ENCODE results near the gene C3orf20. TPM values are rescaled to one million over a fixed set of nuclear protein-coding genes. Genes with fewer than 3 reads are reported as not detected.
"Not testable (repeated sequence)": the region's sequence is repeated elsewhere in the genome, so short reads cannot be mapped to it uniquely, and the experiment has no call there.

C3orf20 gene
- polyA plus RNA-seq, 1 donor from 2014 or later, result not detected

DNA sequence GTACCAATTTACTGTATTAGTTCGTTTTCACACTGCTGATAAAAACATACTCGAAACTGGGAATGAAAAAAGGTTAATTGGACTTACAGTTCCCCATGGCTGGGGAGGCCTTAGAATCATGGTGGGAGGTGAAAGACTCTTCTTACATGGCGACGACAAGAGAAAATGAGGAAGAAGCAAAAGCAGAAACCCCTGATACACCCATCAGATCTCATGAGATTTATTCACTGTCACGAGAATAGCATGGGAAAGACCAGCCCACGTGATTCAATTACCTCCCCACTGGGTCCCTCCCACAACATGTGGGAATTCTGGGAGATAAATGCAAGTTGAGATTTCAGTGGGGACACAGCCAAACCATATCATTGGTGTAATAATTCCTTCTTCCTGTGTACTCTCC lies 69.6 kb downstream of the C3orf20 start:
- no peaks in the 10 kb centered on the region for H3K36me3 ChIP-seq (ENCODE audit: insufficient read depth, low read length)
- TF ChIP-seq TAF1 (IDR thresholded peaks at IDR 0.05; ENCODE audit: low read depth) (no peak), POLR2AphosphoS5 (IDR thresholded peaks at IDR 0.05) (no peak), SMC3 (conservative IDR thresholded peaks at IDR 0.05; ENCODE audit: poor library complexity) (no peak), MXI1 (conservative IDR thresholded peaks at IDR 0.05; ENCODE audit: poor library complexity, severe bottlenecking) (no peak), EZH2 (IDR thresholded peaks at IDR 0.05; ENCODE audit: borderline replicate concordance, insufficient read depth, low read length, poor library complexity, severe bottlenecking) (no peak)
- TF ChIP-seq, protein P1, sequence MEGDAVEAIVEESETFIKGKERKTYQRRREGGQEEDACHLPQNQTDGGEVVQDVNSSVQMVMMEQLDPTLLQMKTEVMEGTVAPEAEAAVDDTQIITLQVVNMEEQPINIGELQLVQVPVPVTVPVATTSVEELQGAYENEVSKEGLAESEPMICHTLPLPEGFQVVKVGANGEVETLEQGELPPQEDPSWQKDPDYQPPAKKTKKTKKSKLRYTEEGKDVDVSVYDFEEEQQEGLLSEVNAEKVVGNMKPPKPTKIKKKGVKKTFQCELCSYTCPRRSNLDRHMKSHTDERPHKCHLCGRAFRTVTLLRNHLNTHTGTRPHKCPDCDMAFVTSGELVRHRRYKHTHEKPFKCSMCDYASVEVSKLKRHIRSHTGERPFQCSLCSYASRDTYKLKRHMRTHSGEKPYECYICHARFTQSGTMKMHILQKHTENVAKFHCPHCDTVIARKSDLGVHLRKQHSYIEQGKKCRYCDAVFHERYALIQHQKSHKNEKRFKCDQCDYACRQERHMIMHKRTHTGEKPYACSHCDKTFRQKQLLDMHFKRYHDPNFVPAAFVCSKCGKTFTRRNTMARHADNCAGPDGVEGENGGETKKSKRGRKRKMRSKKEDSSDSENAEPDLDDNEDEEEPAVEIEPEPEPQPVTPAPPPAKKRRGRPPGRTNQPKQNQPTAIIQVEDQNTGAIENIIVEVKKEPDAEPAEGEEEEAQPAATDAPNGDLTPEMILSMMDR (IDR thresholded peaks at IDR 0.05; ENCODE audit: poor library complexity, severe bottlenecking), result no peak
- no peaks in the 10 kb centered on the region for H3F3A ChIP-seq (ENCODE audit: insufficient read depth, low read length, poor library complexity, severe bottlenecking)
- no peaks in the 10 kb centered on the region for H4K20me1 ChIP-seq (ENCODE audit: insufficient read depth)
- no peaks in the 10 kb centered on the region for H3K79me2 ChIP-seq (replicated peaks; ENCODE audit: insufficient read depth, low read length)
- H2AFZ ChIP-seq (ENCODE audit: low read depth, low read length), result no peak overlapping the region
- H3K4me2 ChIP-seq (ENCODE audit: low read length), result no peak overlapping the region
- no peaks in the 10 kb centered on the region for H3K9me2 ChIP-seq (ENCODE audit: insufficient read depth, low read length)
- no peaks in the 10 kb centered on the region for H3K27me3 ChIP-seq (ENCODE audit: insufficient read depth, low read depth, low read length)
- H3K27ac ChIP-seq (ENCODE audit: low read length), result no peak overlapping the region
- H3K4me3 ChIP-seq (ENCODE audit: low read length), result no peak overlapping the region
- H3K9me3 ChIP-seq (ENCODE audit: low read length), result peaks cover 6% of the 10 kb centered on the region
- no peak overlapping the region for H3K9ac ChIP-seq (ENCODE audit: low read length)

DNA sequence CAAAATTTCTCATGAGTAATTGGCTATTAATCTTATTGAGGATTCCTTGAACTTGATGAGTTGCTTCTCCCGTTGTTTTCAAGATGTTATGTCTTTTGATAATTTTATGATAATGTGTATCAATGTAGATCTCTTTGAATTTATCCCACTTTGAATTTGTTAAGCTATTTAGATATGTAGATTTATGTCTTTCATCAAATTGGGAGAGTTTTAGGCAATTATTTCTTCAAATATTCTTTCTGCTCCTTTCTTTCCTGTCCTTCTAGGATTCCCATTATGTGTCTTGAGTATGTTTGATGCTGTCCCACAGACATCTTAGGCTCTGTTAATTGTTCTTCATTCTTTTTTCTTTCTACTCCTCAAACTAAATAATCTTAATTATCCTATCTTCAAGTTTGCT lies 75.7 kb downstream of the C3orf20 start:
- H3K27ac ChIP-seq (ENCODE audit: low read length), result no peak overlapping the region
- no peaks in the 10 kb centered on the region for H3K79me2 ChIP-seq (replicated peaks; ENCODE audit: insufficient read depth, low read length)
- no peaks in the 10 kb centered on the region for H3F3A ChIP-seq (ENCODE audit: insufficient read depth, low read length, poor library complexity, severe bottlenecking)
- no peak overlapping the region for H3K4me2 ChIP-seq (ENCODE audit: low read length)
- H3K9ac ChIP-seq (ENCODE audit: low read length), result no peak overlapping the region
- no peaks in the 10 kb centered on the region for H4K20me1 ChIP-seq (ENCODE audit: insufficient read depth)
- TF ChIP-seq, protein P1 (IDR thresholded peaks at IDR 0.05; ENCODE audit: poor library complexity, severe bottlenecking), result no peak
- TF ChIP-seq EZH2 (IDR thresholded peaks at IDR 0.05; ENCODE audit: borderline replicate concordance, insufficient read depth, low read length, poor library complexity, severe bottlenecking), result no peak
- TF ChIP-seq SMC3 (conservative IDR thresholded peaks at IDR 0.05; ENCODE audit: poor library complexity), result no peak
- TF ChIP-seq, protein P2, sequence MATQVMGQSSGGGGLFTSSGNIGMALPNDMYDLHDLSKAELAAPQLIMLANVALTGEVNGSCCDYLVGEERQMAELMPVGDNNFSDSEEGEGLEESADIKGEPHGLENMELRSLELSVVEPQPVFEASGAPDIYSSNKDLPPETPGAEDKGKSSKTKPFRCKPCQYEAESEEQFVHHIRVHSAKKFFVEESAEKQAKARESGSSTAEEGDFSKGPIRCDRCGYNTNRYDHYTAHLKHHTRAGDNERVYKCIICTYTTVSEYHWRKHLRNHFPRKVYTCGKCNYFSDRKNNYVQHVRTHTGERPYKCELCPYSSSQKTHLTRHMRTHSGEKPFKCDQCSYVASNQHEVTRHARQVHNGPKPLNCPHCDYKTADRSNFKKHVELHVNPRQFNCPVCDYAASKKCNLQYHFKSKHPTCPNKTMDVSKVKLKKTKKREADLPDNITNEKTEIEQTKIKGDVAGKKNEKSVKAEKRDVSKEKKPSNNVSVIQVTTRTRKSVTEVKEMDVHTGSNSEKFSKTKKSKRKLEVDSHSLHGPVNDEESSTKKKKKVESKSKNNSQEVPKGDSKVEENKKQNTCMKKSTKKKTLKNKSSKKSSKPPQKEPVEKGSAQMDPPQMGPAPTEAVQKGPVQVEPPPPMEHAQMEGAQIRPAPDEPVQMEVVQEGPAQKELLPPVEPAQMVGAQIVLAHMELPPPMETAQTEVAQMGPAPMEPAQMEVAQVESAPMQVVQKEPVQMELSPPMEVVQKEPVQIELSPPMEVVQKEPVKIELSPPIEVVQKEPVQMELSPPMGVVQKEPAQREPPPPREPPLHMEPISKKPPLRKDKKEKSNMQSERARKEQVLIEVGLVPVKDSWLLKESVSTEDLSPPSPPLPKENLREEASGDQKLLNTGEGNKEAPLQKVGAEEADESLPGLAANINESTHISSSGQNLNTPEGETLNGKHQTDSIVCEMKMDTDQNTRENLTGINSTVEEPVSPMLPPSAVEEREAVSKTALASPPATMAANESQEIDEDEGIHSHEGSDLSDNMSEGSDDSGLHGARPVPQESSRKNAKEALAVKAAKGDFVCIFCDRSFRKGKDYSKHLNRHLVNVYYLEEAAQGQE (IDR thresholded peaks at IDR 0.05; ENCODE audit: borderline replicate concordance), result no peak
- no peak for TF ChIP-seq TAF1 (IDR thresholded peaks at IDR 0.05; ENCODE audit: low read depth)
- TF ChIP-seq EP300 (conservative IDR thresholded peaks at IDR 0.05; ENCODE audit: poor library complexity, severe bottlenecking), result no peak
- TF ChIP-seq RAD21 (conservative IDR thresholded peaks at IDR 0.05), result no peak
- TF ChIP-seq POLR2AphosphoS5 (IDR thresholded peaks at IDR 0.05), result no peak
- no peak for TF ChIP-seq MXI1 (conservative IDR thresholded peaks at IDR 0.05; ENCODE audit: poor library complexity, severe bottlenecking)
- no peaks in the 10 kb centered on the region for H3K36me3 ChIP-seq (ENCODE audit: insufficient read depth, low read length)
- no peaks in the 10 kb centered on the region for H3K9me2 ChIP-seq (ENCODE audit: insufficient read depth, low read length)
- H3K9me3 ChIP-seq (ENCODE audit: low read length), result no peaks in the 10 kb centered on the region
- no peak overlapping the region for H3K4me3 ChIP-seq (ENCODE audit: low read length)
- no peaks in the 10 kb centered on the region for H3K27me3 ChIP-seq (ENCODE audit: insufficient read depth, low read depth, low read length)
- H2AFZ ChIP-seq (ENCODE audit: low read depth, low read length), result no peak overlapping the region

DNA sequence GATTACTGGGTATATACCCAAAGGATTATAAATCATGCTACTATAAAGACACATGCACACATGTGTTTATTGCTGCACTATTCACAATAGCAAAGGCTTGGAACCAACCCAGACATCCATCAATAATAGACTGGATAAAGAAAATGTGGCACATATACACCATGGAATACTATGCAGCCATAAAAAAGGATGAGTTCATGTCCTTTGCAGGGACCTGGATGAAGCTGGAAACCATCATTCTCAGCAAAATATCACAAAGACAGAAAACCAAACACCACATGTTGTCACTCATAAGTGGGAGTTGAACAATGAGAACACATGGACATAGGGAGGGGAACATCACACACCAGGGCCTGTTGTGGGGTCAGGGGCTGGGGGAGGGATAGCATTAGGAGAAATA lies 78.0 kb downstream of the C3orf20 start:
- H3K4me2 ChIP-seq (ENCODE audit: low read length); H3K27me3 ChIP-seq (ENCODE audit: insufficient read depth, low read depth, low read length); H3K9me2 ChIP-seq (ENCODE audit: insufficient read depth, low read length); H3K4me3 ChIP-seq (ENCODE audit: low read length); H4K20me1 ChIP-seq (ENCODE audit: insufficient read depth); H2AFZ ChIP-seq (ENCODE audit: low read depth, low read length); H3K36me3 ChIP-seq (ENCODE audit: insufficient read depth, low read length); H3K9ac ChIP-seq (ENCODE audit: low read length); H3K79me2 ChIP-seq (replicated peaks; ENCODE audit: insufficient read depth, low read length); H3K9me3 ChIP-seq (ENCODE audit: low read length); H3F3A ChIP-seq (ENCODE audit: insufficient read depth, low read length, poor library complexity, severe bottlenecking); H3K27ac ChIP-seq (ENCODE audit: low read length): not testable (repeated sequence)

All from neural cell (in vitro differentiated cells).